Posterior vena cava (tissue), 2 donors: ENCODE results near the gene NTSR2. TPM values are rescaled to one million over a fixed set of nuclear protein-coding genes. Genes with fewer than 3 reads are reported as not detected.
"Not testable (repeated sequence)": the region's sequence is repeated elsewhere in the genome, so short reads cannot be mapped to it uniquely, and the experiment has no call there.

ENCODE experiments used
- DNase-seq: peaks from one replicate; pipeline ENCODE4 v3.0.0-alpha.2; 2020; ENCODE audit warnings: low spot score
- intact Hi-C, 2 donors: fragments of 100-400 bp; cut with DNase I; formaldehyde crosslinking; loops; one replicate each; pipeline versions ENCODE4 v1.14.1 to v1.14.2; 2022 to 2023
- total RNA-seq, 2 donors: library from RNA; stranded (reverse); fragmentation: NEBNext Ultra II Directional; extraction: Animal tissue kit (Norgen Biotek cat#: 25700); gene quantifications; one replicate each; pipeline ENCODE4 v1.2.1, GENCODE V29; 2021
- donor health status: DM: yes; HTN: yes; CAD: no.
- donor health status: DM: yes; HTN: yes; CAD: no.

The NTSR2 gene
- total RNA-seq, 2 donors from 2014 or later = not detected

DNA sequence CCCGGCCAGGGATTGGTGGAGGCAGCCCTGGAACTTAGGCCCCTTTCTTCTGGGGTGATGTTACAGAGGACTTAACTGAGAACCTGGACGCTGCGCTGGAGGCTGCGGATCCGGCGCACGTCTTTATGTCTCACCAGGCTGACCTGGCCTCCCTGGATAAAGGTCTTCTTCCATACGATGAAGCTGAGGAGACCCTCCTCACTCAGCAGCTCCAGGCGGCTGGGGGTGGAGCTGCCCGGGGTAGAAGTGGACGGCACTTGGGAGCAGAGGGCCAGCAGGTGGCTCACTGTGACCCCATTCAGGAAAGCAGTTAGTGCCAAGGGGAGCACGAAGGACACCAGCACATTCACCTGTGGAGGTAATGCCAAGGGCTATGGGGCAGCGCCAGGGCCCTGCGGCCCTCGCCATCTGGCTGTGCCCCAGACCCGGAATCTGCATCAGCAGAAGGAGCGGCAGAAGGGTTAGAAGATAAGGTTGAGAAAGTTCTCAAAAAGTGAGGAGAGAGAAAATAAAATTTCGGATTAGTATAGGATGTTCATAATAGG lies 8.0 kb downstream of the NTSR2 start:
- no peak for DNase-seq
- intact Hi-C loops = no loop called here

- intact Hi-C loops = not testable (repeated sequence)
- DNase-seq = peak; percentile 14
Measured at GRCh38 chr2:11660396-11660795, 9.6 kb downstream of the NTSR2 start.

GRCh38 chr2:11659851-11660250 lies 10.1 kb downstream of the NTSR2 start:
- intact Hi-C loops = no loop called here
- DNase-seq = peak; percentile 26

GRCh38 chr2:11659115-11659475 lies 10.9 kb downstream of the NTSR2 start:
- DNase-seq = peak; percentile 62

GRCh38 chr2:11658208-11659114 lies 11.5 kb downstream of the NTSR2 start:
- intact Hi-C loops = no loop called here
- DNase-seq = peak; percentile 62

More at GRCh38 chr2:11659115-11659475, 10.9 kb downstream of the NTSR2 start:
- intact Hi-C loops = no loop called here

GRCh38 chr2:11657646-11658045 lies 12.3 kb downstream of the NTSR2 start:
- peak; percentile 47 for DNase-seq
- intact Hi-C loops = no loop called here

GRCh38 chr2:11657195-11657594 lies 12.8 kb downstream of the NTSR2 start:
- DNase-seq = no peak
- intact Hi-C loops = no loop called here

DNA sequence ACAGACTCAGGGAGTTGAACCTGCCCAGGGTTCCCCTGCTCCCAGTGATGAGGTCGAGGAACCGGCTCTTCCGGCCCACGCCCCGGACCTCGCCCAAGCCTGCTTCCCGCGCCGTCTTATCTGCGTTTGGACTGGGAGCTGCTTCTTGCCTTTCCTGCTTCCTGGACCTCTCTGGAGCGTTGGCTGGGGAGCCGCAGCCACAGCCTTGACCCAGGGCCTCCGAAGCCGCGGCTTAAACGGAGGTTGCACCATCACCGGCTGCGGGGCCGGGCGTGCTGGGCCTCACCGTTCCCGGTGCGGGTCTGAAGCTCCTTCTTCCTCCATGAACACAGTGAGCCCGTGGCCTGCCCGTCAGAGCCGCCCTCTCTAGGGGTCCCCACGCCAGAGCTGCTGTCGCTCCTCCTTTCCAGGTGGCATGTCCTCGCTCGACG lies 13.3 kb downstream of the NTSR2 start:
- intact Hi-C loops = no loop called here
- DNase-seq = peak; percentile 74

- no peak for DNase-seq
- intact Hi-C loops = no loop called here
Measured at GRCh38 chr2:11656252-11656651, 13.7 kb downstream of the NTSR2 start.

- intact Hi-C loops = no loop called here
- no peak for DNase-seq
Measured at GRCh38 chr2:11655495-11655894, 14.5 kb downstream of the NTSR2 start.

DNA sequence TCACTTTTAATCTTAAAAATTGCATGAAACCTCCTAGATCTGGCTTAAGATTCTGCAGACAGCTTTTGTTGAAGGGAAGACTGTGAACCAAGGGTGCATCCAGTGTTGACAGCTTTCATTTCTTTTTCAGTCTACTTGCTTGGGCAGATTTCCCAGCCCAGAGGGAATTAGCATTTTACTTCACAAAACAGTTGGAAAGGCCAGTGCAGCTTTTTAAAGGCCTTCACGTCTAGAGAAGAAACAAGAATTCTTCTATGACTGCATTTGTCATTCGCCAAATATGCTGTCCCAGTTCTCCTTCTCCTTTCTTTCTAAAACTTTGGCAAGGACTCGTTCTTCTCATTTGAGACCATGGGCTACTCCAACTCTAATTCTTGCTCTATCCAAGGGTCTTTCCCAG lies 17.4 kb downstream of the NTSR2 start:
- no peak for DNase-seq
- intact Hi-C loops = no loop called here

DNA sequence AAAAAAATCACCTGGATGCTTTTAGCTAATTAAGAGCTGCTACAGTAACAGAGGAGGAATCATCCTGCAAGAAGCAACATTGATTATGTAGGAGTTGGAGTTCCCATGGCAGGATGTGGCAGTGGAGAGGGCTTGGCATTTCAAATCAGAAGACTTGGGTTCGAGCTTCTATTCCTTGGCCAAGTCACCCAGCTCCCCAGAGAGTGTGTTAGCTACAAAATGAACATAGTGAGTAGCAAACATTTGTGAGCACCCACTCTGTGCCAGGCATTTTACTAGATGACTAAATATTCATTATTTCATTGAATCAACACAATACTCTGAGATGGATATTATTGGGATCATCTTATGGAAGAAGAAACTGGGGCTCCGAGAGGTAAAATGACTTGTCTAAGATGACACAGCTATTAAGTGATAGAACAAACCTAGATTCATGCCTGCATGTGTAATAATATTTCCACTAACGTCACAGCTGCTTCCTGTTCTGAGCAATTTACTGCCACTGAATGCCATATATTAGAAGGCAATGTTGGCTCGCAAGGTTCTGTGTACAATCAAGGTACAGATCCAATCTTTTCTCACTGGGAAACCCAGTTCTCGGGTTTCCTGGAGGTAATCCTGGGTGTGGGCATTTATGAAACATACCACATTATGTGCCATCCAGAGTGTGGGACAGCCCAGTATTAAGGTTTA lies 18.0 kb downstream of the NTSR2 start:
- intact Hi-C loops = no loop called here
- no peak for DNase-seq

DNA sequence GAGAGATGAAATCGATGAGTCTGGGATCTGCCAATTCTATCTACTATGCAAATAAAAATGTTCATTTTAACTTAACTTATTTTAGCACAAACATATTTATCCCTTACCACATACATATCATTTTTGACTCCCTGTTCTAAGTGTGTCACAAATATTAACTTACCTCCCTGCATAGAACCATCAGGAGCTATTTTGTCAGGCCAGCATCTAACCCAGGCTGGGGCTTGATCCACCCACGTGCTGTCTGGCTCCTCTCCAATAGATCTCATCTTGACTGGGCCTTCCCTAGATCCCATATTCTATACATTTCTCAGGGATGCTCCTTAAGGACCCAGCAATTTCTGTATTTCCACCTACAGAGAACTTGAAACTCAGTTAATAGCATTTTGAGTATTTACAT lies 20.9 kb downstream of the NTSR2 start:
- no peak for DNase-seq
- intact Hi-C loops = no loop called here

GRCh38 chr2:11647834-11648600 lies 22.0 kb downstream of the NTSR2 start:
- DNase-seq = no peak
- intact Hi-C loops = no loop called here

DNA sequence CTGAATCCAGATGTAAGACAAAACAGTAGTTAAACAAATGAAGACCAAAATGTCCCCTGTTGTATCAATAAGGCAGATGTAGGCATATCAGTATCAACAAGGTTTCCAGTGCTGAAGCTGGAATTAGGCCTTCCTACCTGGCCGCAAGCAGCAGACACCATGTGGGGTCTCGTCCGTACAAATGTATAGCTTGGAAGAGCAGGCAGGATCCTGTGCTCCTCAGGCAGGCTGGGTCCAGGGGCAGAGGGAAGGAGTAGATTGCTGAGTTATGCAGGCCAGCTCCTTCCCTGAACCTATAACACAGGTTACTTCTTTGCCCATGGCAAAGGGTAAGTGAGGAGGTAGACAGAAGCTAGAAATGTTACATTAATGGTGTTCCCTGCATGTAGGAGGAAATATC lies 23.5 kb downstream of the NTSR2 start:
- no peak for DNase-seq
- intact Hi-C loops = no loop called here

DNA sequence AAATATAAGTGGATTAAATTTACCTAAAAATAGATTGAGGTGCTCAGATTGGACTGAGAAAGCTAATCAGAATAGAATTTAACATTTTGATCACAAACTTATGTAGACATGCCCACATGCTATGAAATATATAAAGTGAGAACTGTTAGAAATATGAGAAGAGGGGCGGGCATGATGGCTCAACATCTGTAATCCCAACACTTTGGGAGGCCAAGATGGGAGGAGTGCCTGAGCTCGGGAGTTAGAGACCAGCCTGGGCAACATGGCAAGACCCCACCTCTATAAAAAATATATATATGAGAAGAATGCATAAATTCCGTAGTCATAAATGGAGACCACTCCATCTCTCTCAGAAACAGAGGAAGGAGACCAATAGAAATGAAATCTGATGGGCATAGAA lies 25.7 kb downstream of the NTSR2 start:
- DNase-seq = peak; percentile 5
- intact Hi-C loops = no loop called here

GRCh38 chr2:11642972-11643371 lies 27.0 kb downstream of the NTSR2 start:
- peak; percentile 66 for DNase-seq

GRCh38 chr2:11640132-11640531 lies 29.9 kb downstream of the NTSR2 start:
- intact Hi-C loops = no loop called here

More at GRCh38 chr2:11642972-11643371, 27.0 kb downstream of the NTSR2 start:
- intact Hi-C loops = no loop called here

GRCh38 chr2:11639503-11639902 lies 30.5 kb downstream of the NTSR2 start:
- DNase-seq = no peak
- intact Hi-C loops = no loop called here

More at GRCh38 chr2:11640132-11640531, 29.9 kb downstream of the NTSR2 start:
- DNase-seq = no peak

DNA sequence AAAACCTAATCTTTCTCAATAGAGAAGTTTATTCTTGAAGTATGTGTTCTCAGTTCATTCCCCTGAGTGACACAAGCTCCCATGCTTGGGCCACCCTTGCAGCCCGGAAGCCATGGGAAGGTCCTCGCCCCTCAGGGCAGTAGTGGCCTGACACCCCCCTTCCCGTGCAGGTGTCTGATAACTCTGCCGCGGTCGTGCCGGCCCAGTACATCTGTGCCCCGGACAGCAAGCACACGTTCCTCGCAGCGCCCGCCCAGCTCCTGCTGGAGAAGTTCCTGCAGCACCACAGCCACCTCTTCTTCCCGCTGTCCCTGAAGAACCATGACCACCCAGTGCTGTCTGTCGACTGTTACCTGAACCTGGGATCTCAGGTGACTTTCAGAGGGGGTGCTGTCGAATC lies 32.4 kb downstream of the NTSR2 start:
- no peak for DNase-seq
- intact Hi-C loops = no loop called here
